Spleen (tissue), 11 donors: Measurements from ENCODE around the gene SLC8B1. TPM values are rescaled to one million over a fixed set of nuclear protein-coding genes. Genes with fewer than 3 reads are reported as not detected.
A peak's percentile ranks its signal among the peaks of the same experiment; 100 is the strongest.

Source experiments
- DNase-seq: peaks from one replicate; pipeline ENCODE4 v3.0.0-alpha.2; 2020
- H3K27ac ChIP-seq, 8 donors: fragments of 200-600 bp; sonication (generic) in 7 of 8; 1 replicate in 4 of 8; 2 replicates in 4 of 8; pipeline versions ENCODE4 v1.5.0 to v1.8.0; 2016 to 2021; ENCODE audit warnings: inconsistent platforms in 4 of 8, mild to moderate bottlenecking in 4 of 8, moderate library complexity in 1 of 8
- H3K27me3 ChIP-seq, 7 donors: fragments of 200-600 bp; sonication (generic) in 6 of 7; replicated peaks in 1 of 7; 1 replicate in 4 of 7; 2 replicates in 3 of 7; pipeline versions ENCODE4 v1.5.0 to v1.8.0; 2016 to 2021; ENCODE audit warnings: inconsistent platforms in 3 of 7, mild to moderate bottlenecking in 1 of 7
- H3K36me3 ChIP-seq, 6 donors: fragments of 200-600 bp; sonication (generic) in 5 of 6; 1 replicate in 4 of 6; 2 replicates in 2 of 6; pipeline versions ENCODE4 v1.5.0 to v1.8.0; 2016 to 2021; ENCODE audit warnings: inconsistent platforms in 2 of 6
- H3K4me1 ChIP-seq, 6 donors: fragments of 200-600 bp; sonication (generic) in 5 of 6; 1 replicate in 3 of 6; 2 replicates in 3 of 6; pipeline versions ENCODE4 v1.5.0 to v1.8.0; 2016 to 2021; ENCODE audit warnings: inconsistent platforms in 3 of 6
- H3K4me3 ChIP-seq, 8 donors: fragments of 200-600 bp; sonication (generic) in 7 of 8; 1 replicate in 4 of 8; 2 replicates in 4 of 8; pipeline versions ENCODE4 v1.5.0 to v1.8.0; 2016 to 2021; ENCODE audit warnings: inconsistent platforms in 4 of 8, mild to moderate bottlenecking in 4 of 8, moderate library complexity in 2 of 8
- H3K9me3 ChIP-seq, 8 donors: fragments of 200-600 bp; sonication (generic) in 7 of 8; 1 replicate in 4 of 8; 2 replicates in 4 of 8; pipeline versions ENCODE4 v1.5.0 to v1.8.0; 2016 to 2021; ENCODE audit warnings: inconsistent platforms in 4 of 8
- CTCF ChIP-seq, 11 experiments: fragments of 200-600 bp in 7 of 11; fragments of 450-650 bp in 4 of 11; sonication (generic) in 4 of 11; IDR thresholded peaks in 8 of 11; conservative IDR thresholded peaks in 3 of 11; 1 replicate in 7 of 11; 2 replicates in 4 of 11; pipeline versions ENCODE4 v1.4.0 to v1.8.0; 2016 to 2021; ENCODE audit warnings: antibody characterized with exemption in 11 of 11, inconsistent platforms in 4 of 11, mild to moderate bottlenecking in 1 of 11
- POLR2A ChIP-seq, 3 donors: fragments of 450-650 bp; IDR thresholded peaks; one replicate each; pipeline ENCODE4 v1.5.1; 2017; ENCODE audit warnings: antibody characterized with exemption in 3 of 3, mild to moderate bottlenecking in 1 of 3
- POLR2AphosphoS5 ChIP-seq, 3 donors: sonication (generic); formaldehyde crosslinking; IDR thresholded peaks; one replicate each; pipeline ENCODE4 v1.5.1; 2017; ENCODE audit warnings: antibody characterized with exemption in 3 of 3
- WGBS, 5 donors: extraction: QIAGEN DNeasy Blood & Tissue Kit in 3 of 5; methylation state at CpG; one replicate each; pipeline versions ENCODE4 v1.1.5 to v1.1.7; 2013 to 2018; 5-methylcytosine and 5-hydroxymethylcytosine counted together
- intact Hi-C: fragments of 100-400 bp; cut with DNase I; formaldehyde crosslinking; loops from one replicate; pipeline ENCODE4 v1.15.0; 2023; ENCODE audit warnings: low total_unique reads
- polyA plus RNA-seq, 3 donors: library from polyadenylated mRNA; stranded (reverse); fragments of 200-250 nt; gene quantifications; one replicate each; pipeline ENCODE4 v1.2.1, GENCODE V29; 2013
- total RNA-seq, 7 donors: library from RNA; depleted of rRNA in 3 of 7; stranded (reverse); fragments of >200 nt in 3 of 7; fragmentation: NEBNext Ultra II Directional in 4 of 7; extraction: Animal tissue kit (Norgen Biotek cat#: 25700) in 4 of 7; gene quantifications; one replicate each; pipeline versions ENCODE4 v1.1.0 to v1.2.1, GENCODE V29; 2016 to 2021
- donor health status: healthy with polysubstance abuse.
- donor health status: DM: no; HTN: no; CAD: no; lungs with moderate emphysema.
- donor health status: DM: no; HTN: no; CAD: no.
- donor health status: Bipolar disorder and iron deficiency.
- donor health status: healthy.
- donor health status: DM: no; HTN: no; CAD: no.
- donor health status: DM: yes; HTN: yes; CAD: no.

SLC8B1 gene
- total and polyA plus RNA-seq, 10 donors: 15.0 to 126 (median 71.1) TPM

DNA sequence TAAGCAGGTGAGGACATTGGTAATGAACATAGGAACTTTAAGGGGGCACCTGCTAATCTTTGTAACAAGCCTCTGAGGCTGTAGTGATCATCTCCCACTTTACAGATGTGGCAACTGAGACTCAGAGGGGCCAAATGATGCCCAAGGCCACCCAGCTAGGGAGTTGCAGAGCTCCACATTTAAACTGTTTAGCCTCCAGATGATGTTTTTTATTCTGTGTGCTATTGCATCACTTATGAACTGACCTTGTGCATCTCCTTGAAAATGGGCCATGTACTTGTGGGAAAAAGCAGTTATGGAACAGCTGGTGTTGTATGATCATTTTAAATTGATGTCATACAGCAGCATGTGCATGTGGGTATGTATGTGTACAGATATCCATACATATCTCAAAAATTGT, 72.2 kb downstream of the SLC8B1 start:
- Histone ChIP-seq H3K27me3 (no peaks in the 10 kb centered on the region), H3K27ac (peak overlapping the region in 7 of 8 donors; percentile 49 to 77 (median 68)), H3K36me3 (peaks cover 0 to 52% (median 23%) of the 10 kb centered on the region in 6 donors), H3K9me3 (no peaks in the 10 kb centered on the region), H3K4me3 (no peak overlapping the region), H3K4me1 (peaks cover 37 to 58% (median 45%) of the 10 kb centered on the region in 6 donors)
- intact Hi-C loops: no loop called here
- DNase-seq: no peak
- TF ChIP-seq POLR2A (IDR thresholded peaks at IDR 0.05) (no peak), POLR2AphosphoS5 (IDR thresholded peaks at IDR 0.05) (peak in 1 of 3 donors; percentile 22)

- Histone ChIP-seq H3K4me3 (no peak overlapping the region), H3K27me3 (no peaks in the 10 kb centered on the region), H3K36me3 (peaks cover 0 to 47% (median 17%) of the 10 kb centered on the region in 6 donors), H3K27ac (peak overlapping the region; percentile 31 to 77 (median 65)), H3K9me3 (no peaks in the 10 kb centered on the region), H3K4me1 (peaks cover 37 to 58% (median 45%) of the 10 kb centered on the region in 6 donors)
- intact Hi-C loops: no loop called here
- no peak for TF ChIP-seq POLR2AphosphoS5 (IDR thresholded peaks at IDR 0.05)
- DNase-seq: no peak
- WGBS, 5 donors: 29 to 42% (median 31%) methylated on average over 6 of the region's 6 CpGs
Observed at GRCh38 chr12:113261847-113262470, 73.0 kb downstream of the SLC8B1 start.

GRCh38 chr12:113260636-113261300, 74.1 kb downstream of the SLC8B1 start:
- H3K36me3 ChIP-seq: peaks cover 0 to 36% (median 6%) of the 10 kb centered on the region in 6 donors
- H3K4me1 ChIP-seq: peaks cover 37 to 58% (median 45%) of the 10 kb centered on the region in 6 donors
- no peak for TF ChIP-seq POLR2AphosphoS5 (IDR thresholded peaks at IDR 0.05)
- no peak for TF ChIP-seq CTCF (IDR thresholded peaks at IDR 0.05 in 8 of 11, conservative IDR thresholded peaks at IDR 0.05 in 3 of 11)
- TF ChIP-seq POLR2A (IDR thresholded peaks at IDR 0.05): no peak
- DNase-seq: no peak
- WGBS, 5 donors: 61 to 69% (median 64%) methylated on average over 12 of the region's 12 CpGs
- H3K9me3 ChIP-seq: no peaks in the 10 kb centered on the region
- no peak overlapping the region for H3K4me3 ChIP-seq
- no peaks in the 10 kb centered on the region for H3K27me3 ChIP-seq
- H3K27ac ChIP-seq: peak overlapping the region in 6 of 8 donors; percentile 27 to 77 (median 70)
- intact Hi-C loops: no loop called here

DNA sequence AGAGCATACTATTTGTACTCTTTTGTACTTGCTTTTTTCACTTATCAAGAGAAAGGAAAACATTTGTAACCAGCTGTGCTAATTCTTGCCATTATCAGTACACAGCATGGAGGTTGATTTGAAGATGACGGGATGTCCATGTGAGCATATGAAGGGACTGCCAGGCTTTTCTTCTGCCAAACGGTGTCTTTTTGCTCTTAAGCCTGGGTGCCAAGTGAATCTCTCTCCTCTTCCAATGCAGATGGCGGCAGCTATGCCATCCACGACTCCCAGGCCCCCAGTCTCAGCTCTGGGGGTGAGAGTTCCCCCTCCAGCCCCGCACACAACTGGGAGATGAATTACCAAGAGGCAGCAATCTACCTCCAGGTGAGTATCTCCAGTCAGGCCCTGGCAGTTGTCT, 74.8 kb downstream of the SLC8B1 start:
- intact Hi-C loops: no loop called here
- Histone ChIP-seq H3K36me3 (peaks cover 0 to 29% (median 4%) of the 10 kb centered on the region in 6 donors), H3K4me3 (no peak overlapping the region), H3K27ac (peak overlapping the region in 7 of 8 donors; percentile 17 to 77 (median 68)), H3K4me1 (peaks cover 37 to 58% (median 45%) of the 10 kb centered on the region in 6 donors), H3K9me3 (no peaks in the 10 kb centered on the region), H3K27me3 (no peaks in the 10 kb centered on the region)
- TF ChIP-seq POLR2AphosphoS5 (IDR thresholded peaks at IDR 0.05): no peak
- WGBS, 5 donors: 74 to 90% (median 82%) methylated on average over 4 to 5 of the region's 5 CpGs
- no peak for DNase-seq

- no peak for TF ChIP-seq CTCF (IDR thresholded peaks at IDR 0.05 in 8 of 11, conservative IDR thresholded peaks at IDR 0.05 in 3 of 11)
- Histone ChIP-seq H3K4me3 (no peak overlapping the region), H3K4me1 (peaks cover 30 to 44% (median 37%) of the 10 kb centered on the region in 6 donors), H3K27me3 (no peaks in the 10 kb centered on the region), H3K36me3 (peaks cover 0 to 25% (median 8%) of the 10 kb centered on the region in 6 donors), H3K9me3 (peaks cover 0 to 20% (median 16%) of the 10 kb centered on the region in 8 donors), H3K27ac (no peak overlapping the region)
- no peak for DNase-seq
- intact Hi-C loops: no loop called here
Observed at GRCh38 chr12:113257564-113257963, 77.3 kb downstream of the SLC8B1 start.
